ENCODE results near the gene ABCF2. TPM values are rescaled to one million over a fixed set of nuclear protein-coding genes. Genes with fewer than 3 reads are reported as not detected.

Gene ABCF2
- total and polyA plus RNA-seq, 10 donors, result 9.2 to 30.0 (median 27.0) TPM

DNA sequence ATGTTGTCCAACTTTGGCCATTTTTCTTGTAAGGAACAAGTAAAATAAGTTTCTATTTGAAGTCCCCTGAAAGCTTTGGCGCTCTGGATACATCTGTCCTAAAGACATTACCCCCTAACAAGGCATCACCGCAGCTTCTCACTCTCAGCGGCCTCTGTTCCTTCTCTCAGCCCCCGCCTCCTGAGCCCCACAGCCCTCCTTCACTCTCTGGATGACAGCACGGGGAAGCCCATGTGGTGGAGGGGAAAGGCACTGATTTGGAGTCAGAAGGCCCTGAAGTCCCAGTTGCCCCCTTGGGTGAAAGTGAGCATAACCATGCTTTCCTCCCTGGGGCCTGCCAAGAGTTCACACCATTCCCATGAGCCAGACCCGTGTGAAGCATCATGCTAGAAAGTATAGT is 21.3 kb downstream of the ABCF2 start:
- TF ChIP-seq POLR2A (IDR thresholded peaks at IDR 0.05), result no peak
- TF ChIP-seq POLR2AphosphoS5 (IDR thresholded peaks at IDR 0.05), result no peak
- TF ChIP-seq CTCF (IDR thresholded peaks at IDR 0.05 in 8 of 11, conservative IDR thresholded peaks at IDR 0.05 in 3 of 11), result no peak
- DNase-seq, result no peak
- no peaks in the 10 kb centered on the region for H3K9me3 ChIP-seq
- WGBS, 5 donors, result 59 to 80% (median 62%) methylated on average over 6 of the region's 6 CpGs
- no peaks in the 10 kb centered on the region for H3K36me3 ChIP-seq
- H3K27me3 ChIP-seq (replicated peaks in 1 of 7), result peaks cover 0 to 52% (median 12%) of the 10 kb centered on the region in 7 donors
- no peak overlapping the region for H3K4me3 ChIP-seq
- H3K4me1 ChIP-seq, result peaks cover 0 to 16% (median 0%) of the 10 kb centered on the region in 6 donors
- peak overlapping the region in 1 of 8 donors; percentile 46 for H3K27ac ChIP-seq
- intact Hi-C loops (cut with DNase I; ENCODE audit: low total_unique reads), result no loop called here

DNA sequence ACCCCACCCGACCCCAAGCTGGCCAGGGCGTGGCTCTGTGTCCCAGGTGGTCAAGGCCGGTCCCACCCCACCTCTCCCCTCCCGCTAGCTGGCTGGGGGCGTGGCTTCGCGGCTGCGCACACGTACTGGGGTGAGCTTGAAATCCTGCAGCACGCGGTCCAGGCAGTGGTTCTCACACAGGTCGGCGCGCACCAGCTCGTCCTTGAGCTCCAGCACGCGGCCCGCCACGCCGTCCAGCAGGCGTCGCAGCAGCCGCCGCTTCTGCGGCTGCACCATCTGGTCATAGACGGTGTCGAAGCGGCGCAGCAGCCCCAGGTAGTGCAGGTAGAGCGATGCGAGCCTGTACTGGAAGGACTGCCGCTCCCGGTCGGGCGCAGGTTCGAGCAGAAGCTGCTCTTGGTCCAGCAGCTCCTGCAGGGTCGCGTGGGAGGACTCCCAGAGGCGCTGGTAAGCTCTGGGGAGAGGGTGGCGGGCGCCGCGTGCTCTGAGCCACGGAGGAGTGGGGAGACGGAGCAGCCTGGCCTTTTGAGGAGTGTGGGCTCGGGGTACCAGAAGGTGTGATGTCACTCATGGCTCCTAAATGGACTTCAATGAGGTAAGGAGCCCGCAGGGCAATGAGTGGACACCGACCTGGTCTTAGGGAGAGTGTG is 22.5 kb downstream of the ABCF2 start:
- H3K9me3 ChIP-seq, result no peaks in the 10 kb centered on the region
- 70 to 85% (median 77%) methylated on average over 42 to 48 of the region's 48 CpGs for WGBS, 5 donors
- no peak overlapping the region for H3K4me3 ChIP-seq
- DNase-seq, result no peak
- TF ChIP-seq POLR2AphosphoS5 (IDR thresholded peaks at IDR 0.05) (peak in 1 of 3 donors; percentile 45), CTCF (IDR thresholded peaks at IDR 0.05 in 8 of 11, conservative IDR thresholded peaks at IDR 0.05 in 3 of 11) (no peak)
- H3K27me3 ChIP-seq (replicated peaks in 1 of 7), result peaks cover 0 to 53% (median 12%) of the 10 kb centered on the region in 7 donors
- H3K27ac ChIP-seq, result no peak overlapping the region
- no peaks in the 10 kb centered on the region for H3K36me3 ChIP-seq
- peaks cover 0 to 16% (median 0%) of the 10 kb centered on the region in 6 donors for H3K4me1 ChIP-seq
- intact Hi-C loops (cut with DNase I; ENCODE audit: low total_unique reads), result no loop called here

DNA sequence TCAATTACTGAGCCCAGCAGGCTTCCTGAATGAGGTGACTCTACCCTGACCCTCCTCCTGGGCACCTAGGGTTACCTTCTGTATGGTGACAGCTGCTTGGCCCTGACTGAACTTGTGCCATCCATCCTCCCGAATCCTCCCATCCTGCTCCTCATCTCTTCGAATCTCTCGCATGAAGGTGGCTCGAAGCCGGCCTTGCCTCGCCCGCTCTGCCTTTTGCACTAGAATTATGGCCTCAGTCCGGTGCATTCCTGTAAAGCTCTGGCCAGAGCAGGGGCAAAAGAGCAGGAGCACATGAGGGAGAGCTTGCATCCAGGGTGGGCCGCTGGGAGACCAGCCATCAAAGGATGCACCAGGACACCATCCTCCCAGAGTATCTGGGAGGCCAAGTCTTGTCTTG is 24.2 kb downstream of the ABCF2 start:
- 88 to 99% (median 93%) methylated on average over 9 of the region's 9 CpGs for WGBS, 5 donors
- TF ChIP-seq CTCF (IDR thresholded peaks at IDR 0.05 in 8 of 11, conservative IDR thresholded peaks at IDR 0.05 in 3 of 11), result no peak
- TF ChIP-seq POLR2A (IDR thresholded peaks at IDR 0.05), result no peak
- intact Hi-C loops (cut with DNase I; ENCODE audit: low total_unique reads), result no loop called here

GRCh38 chr7:151201751-151202150 is 25.3 kb downstream of the ABCF2 start:
- H3K27me3 ChIP-seq (replicated peaks in 1 of 7), result peaks cover 0 to 45% (median 12%) of the 10 kb centered on the region in 7 donors
- no peak overlapping the region for H3K27ac ChIP-seq
- H3K36me3 ChIP-seq, result no peaks in the 10 kb centered on the region
- peaks cover 0 to 5% (median 0%) of the 10 kb centered on the region in 6 donors for H3K4me1 ChIP-seq
- no peak overlapping the region for H3K4me3 ChIP-seq
- 81 to 93% (median 87%) methylated on average over 4 of the region's 4 CpGs for WGBS, 5 donors
- TF ChIP-seq POLR2AphosphoS5 (IDR thresholded peaks at IDR 0.05) (no peak), POLR2A (IDR thresholded peaks at IDR 0.05) (no peak), CTCF (IDR thresholded peaks at IDR 0.05 in 8 of 11, conservative IDR thresholded peaks at IDR 0.05 in 3 of 11) (no peak)
- no peaks in the 10 kb centered on the region for H3K9me3 ChIP-seq
- DNase-seq, result no peak
- intact Hi-C loops (cut with DNase I; ENCODE audit: low total_unique reads), result no loop called here

More for the DNA sequence above, 24.2 kb downstream of the ABCF2 start:
- Histone ChIP-seq H3K9me3 (no peaks in the 10 kb centered on the region), H3K27ac (no peak overlapping the region), H3K36me3 (no peaks in the 10 kb centered on the region), H3K27me3 (replicated peaks in 1 of 7) (peaks cover 0 to 55% (median 12%) of the 10 kb centered on the region in 7 donors), H3K4me1 (peaks cover 0 to 16% (median 0%) of the 10 kb centered on the region in 6 donors), H3K4me3 (no peak overlapping the region)
- no peak for DNase-seq

Data from spleen (tissue), 11 donors.